Activated naive CD4-positive, alpha-beta T cell treated with anti-CD3 and anti-CD28 coated beads, Interleukin-2, amount 10 ng/mL, durations not matched to agents 7 days and 5 days (primary cell): ENCODE measurements around the gene CTSA.
"Not testable (repeated sequence)": the region's sequence is repeated elsewhere in the genome, so short reads cannot be mapped to it uniquely, and the experiment has no call there.

Source experiments
- CTCF ChIA-PET: fragments of 350-600 bp; sonication (Branson Sonifier 250); formaldehyde crosslinking; loops from one replicate; lab custom pipeline; 2021; ENCODE audit warnings: antibody characterized with exemption; lab: Charles Lee
- DNase-seq: peaks from one replicate; pipeline ENCODE4 v3.0.0-alpha.2; 2020
- H3K27ac Mint-ChIP-seq: one replicate; pipeline ENCODE4 v1.8.0; 2021; ENCODE audit warnings: mild to moderate bottlenecking, moderate library complexity, mixed read lengths
- H3K27me3 Mint-ChIP-seq: one replicate; pipeline ENCODE4 v1.8.0; 2021; ENCODE audit warnings: mild to moderate bottlenecking, mixed read lengths
- H3K36me3 Mint-ChIP-seq: one replicate; pipeline ENCODE4 v1.8.0; 2021; ENCODE audit warnings: mixed read lengths
- H3K4me1 Mint-ChIP-seq: one replicate; pipeline ENCODE4 v1.8.0; 2021; ENCODE audit warnings: mixed read lengths
- H3K4me3 Mint-ChIP-seq: one replicate; pipeline ENCODE4 v1.8.0; 2021; ENCODE audit warnings: mild to moderate bottlenecking, moderate library complexity, mixed read lengths
- H3K9me3 Mint-ChIP-seq: one replicate; pipeline ENCODE4 v1.8.0; 2021; ENCODE audit warnings: mixed read lengths

CTSA gene

GRCh38 chr20:45924391-45925261 lies 33.5 kb downstream of the CTSA start:
- H3K27me3 Mint-ChIP-seq, result peaks cover 53% of the 10 kb centered on the region
- CTCF ChIA-PET, result interaction anchor here (2.0 kb wide), 1 partner anchor 45 kb away, joined by 8 read pairs; no protein-coding TSS in a partner anchor
- no peak overlapping the region for H3K27ac Mint-ChIP-seq
- no peaks in the 10 kb centered on the region for H3K36me3 Mint-ChIP-seq
- H3K4me3 Mint-ChIP-seq, result no peak overlapping the region
- DNase-seq, result no peak
- H3K9me3 Mint-ChIP-seq, result no peaks in the 10 kb centered on the region
- no peaks in the 10 kb centered on the region for H3K4me1 Mint-ChIP-seq

- H3K4me3 Mint-ChIP-seq, result no peak overlapping the region
- peaks cover 39% of the 10 kb centered on the region for H3K27me3 Mint-ChIP-seq
- CTCF ChIA-PET, result no interaction called here
- no peak overlapping the region for H3K27ac Mint-ChIP-seq
- H3K9me3 Mint-ChIP-seq, result no peaks in the 10 kb centered on the region
- no peaks in the 10 kb centered on the region for H3K4me1 Mint-ChIP-seq
- no peak for DNase-seq
- no peaks in the 10 kb centered on the region for H3K36me3 Mint-ChIP-seq
Observed at GRCh38 chr20:45925821-45926506, 34.8 kb downstream of the CTSA start.

GRCh38 chr20:45926731-45927070 lies 35.6 kb downstream of the CTSA start:
- Mint-ChIP-seq H3K27ac (no peak overlapping the region), H3K4me3 (no peak overlapping the region), H3K27me3 (peaks cover 32% of the 10 kb centered on the region), H3K36me3 (no peaks in the 10 kb centered on the region), H3K4me1 (no peaks in the 10 kb centered on the region), H3K9me3 (no peaks in the 10 kb centered on the region)
- CTCF ChIA-PET, result interaction anchor here (1.8 kb wide), 1 partner anchor 44 kb away, joined by 5 read pairs; no protein-coding TSS in a partner anchor
- DNase-seq, result no peak

- no peak for DNase-seq
- Mint-ChIP-seq H3K4me1 (peaks cover 2% of the 10 kb centered on the region), H3K36me3 (no peaks in the 10 kb centered on the region), H3K4me3 (no peak overlapping the region), H3K9me3 (no peaks in the 10 kb centered on the region), H3K27ac (no peak overlapping the region), H3K27me3 (peaks cover 26% of the 10 kb centered on the region)
- CTCF ChIA-PET, result interaction anchor here (1.2 to 1.8 kb wide), 2 partner anchors 37 to 43 kb away, joined by 3 to 5 read pairs; no protein-coding TSS in a partner anchor
Observed at GRCh38 chr20:45927071-45927878, 36.1 kb downstream of the CTSA start.

- H3K27ac Mint-ChIP-seq, H3K9me3 Mint-ChIP-seq, H3K27me3 Mint-ChIP-seq, DNase-seq, H3K4me3 Mint-ChIP-seq, H3K36me3 Mint-ChIP-seq: not testable (repeated sequence)
- H3K4me1 Mint-ChIP-seq, result peaks cover 22% of the 10 kb centered on the region
- CTCF ChIA-PET, result interaction anchor here (1.2 kb wide), 1 partner anchor 133 kb away, joined by 4 read pairs; no protein-coding TSS in a partner anchor
Observed at GRCh38 chr20:45931680-45932079, 40.5 kb downstream of the CTSA start.

GRCh38 chr20:45933266-45934045 lies 42.3 kb downstream of the CTSA start:
- Mint-ChIP-seq H3K4me1 (peaks cover 37% of the 10 kb centered on the region), H3K27me3 (no peaks in the 10 kb centered on the region), H3K4me3 (peak overlapping the region; percentile 99), H3K27ac (peak overlapping the region; percentile 97), H3K36me3 (peaks cover 19% of the 10 kb centered on the region), H3K9me3 (no peaks in the 10 kb centered on the region)
- peak; percentile 78 for DNase-seq
- CTCF ChIA-PET, result interaction anchor here (0.8 to 4.4 kb wide), 11 partner anchors 11 to 134 kb away, joined by 3 to 19 read pairs (median 5); no protein-coding TSS in a partner anchor

GRCh38 chr20:45934046-45934585 lies 43.0 kb downstream of the CTSA start:
- Mint-ChIP-seq H3K4me3 (peak overlapping the region; percentile 99), H3K27me3 (no peaks in the 10 kb centered on the region), H3K9me3 (no peaks in the 10 kb centered on the region), H3K36me3 (peaks cover 22% of the 10 kb centered on the region), H3K4me1 (peaks cover 37% of the 10 kb centered on the region), H3K27ac (peak overlapping the region; percentile 97)
- CTCF ChIA-PET, result interaction anchor here (0.8 to 4.4 kb wide), 11 partner anchors 10 to 135 kb away, joined by 3 to 19 read pairs (median 5); no protein-coding TSS in a partner anchor
- peak; percentile 73 for DNase-seq

- Mint-ChIP-seq H3K4me3 (peak within 1 kb of the TSS; percentile 99), H3K9me3 (no peaks in the 10 kb centered on the region), H3K27ac (peak within 1 kb of the TSS; percentile 97), H3K36me3 (peaks cover 28% of the 10 kb centered on the region), H3K4me1 (peaks cover 37% of the 10 kb centered on the region), H3K27me3 (no peaks in the 10 kb centered on the region)
- DNase-seq, result peak; percentile 98
- CTCF ChIA-PET, result interaction anchor here (1.2 to 4.4 kb wide), 7 partner anchors 10 to 136 kb away, joined by 5 to 19 read pairs (median 9); no protein-coding TSS in a partner anchor
Observed at GRCh38 chr20:45934586-45935415, 43.7 kb downstream of the CTSA start, which contains the start of gene PCIF1. PCIF1 (plus strand) TSS chr20:45934683; CDS start chr20:45939000, 4,317 bp downstream.

GRCh38 chr20:45935416-45936046 lies 44.4 kb downstream of the CTSA start:
- Mint-ChIP-seq H3K27me3 (no peaks in the 10 kb centered on the region), H3K27ac (peak overlapping the region; percentile 92), H3K36me3 (peaks cover 34% of the 10 kb centered on the region), H3K4me1 (peaks cover 37% of the 10 kb centered on the region), H3K9me3 (no peaks in the 10 kb centered on the region), H3K4me3 (peak overlapping the region; percentile 90)
- no peak for DNase-seq
- CTCF ChIA-PET, result interaction anchor here (1.8 to 4.4 kb wide), 2 partner anchors 35 to 136 kb away, joined by 9 to 19 read pairs; no protein-coding TSS in a partner anchor

GRCh38 chr20:45937765-45938164 lies 46.6 kb downstream of the CTSA start:
- DNase-seq, result no peak
- Mint-ChIP-seq H3K36me3 (peaks cover 35% of the 10 kb centered on the region), H3K9me3 (no peaks in the 10 kb centered on the region), H3K27ac (peak overlapping the region; percentile 60), H3K27me3 (no peaks in the 10 kb centered on the region), H3K4me1 (peaks cover 33% of the 10 kb centered on the region), H3K4me3 (peak overlapping the region; percentile 26)
- CTCF ChIA-PET, result interaction anchor here (1.2 to 2.5 kb wide), 5 partner anchors 10 to 138 kb away, joined by 3 to 9 read pairs (median 7); no protein-coding TSS in a partner anchor

GRCh38 chr20:45938727-45939438 lies 47.7 kb downstream of the CTSA start:
- H3K36me3 Mint-ChIP-seq, result peaks cover 46% of the 10 kb centered on the region
- DNase-seq, result no peak
- CTCF ChIA-PET, result interaction anchor here (1.2 to 2.5 kb wide), 5 partner anchors 8 to 140 kb away, joined by 3 to 9 read pairs (median 4); no protein-coding TSS in a partner anchor
- H3K27ac Mint-ChIP-seq, result no peak overlapping the region
- H3K9me3 Mint-ChIP-seq, result no peaks in the 10 kb centered on the region
- H3K4me3 Mint-ChIP-seq, result no peak overlapping the region
- peaks cover 26% of the 10 kb centered on the region for H3K4me1 Mint-ChIP-seq
- no peaks in the 10 kb centered on the region for H3K27me3 Mint-ChIP-seq
